ENCODE measurements around the gene CST3.
A peak's percentile ranks its signal among the peaks of the same experiment; 100 is the strongest.

The CST3 gene

DNA sequence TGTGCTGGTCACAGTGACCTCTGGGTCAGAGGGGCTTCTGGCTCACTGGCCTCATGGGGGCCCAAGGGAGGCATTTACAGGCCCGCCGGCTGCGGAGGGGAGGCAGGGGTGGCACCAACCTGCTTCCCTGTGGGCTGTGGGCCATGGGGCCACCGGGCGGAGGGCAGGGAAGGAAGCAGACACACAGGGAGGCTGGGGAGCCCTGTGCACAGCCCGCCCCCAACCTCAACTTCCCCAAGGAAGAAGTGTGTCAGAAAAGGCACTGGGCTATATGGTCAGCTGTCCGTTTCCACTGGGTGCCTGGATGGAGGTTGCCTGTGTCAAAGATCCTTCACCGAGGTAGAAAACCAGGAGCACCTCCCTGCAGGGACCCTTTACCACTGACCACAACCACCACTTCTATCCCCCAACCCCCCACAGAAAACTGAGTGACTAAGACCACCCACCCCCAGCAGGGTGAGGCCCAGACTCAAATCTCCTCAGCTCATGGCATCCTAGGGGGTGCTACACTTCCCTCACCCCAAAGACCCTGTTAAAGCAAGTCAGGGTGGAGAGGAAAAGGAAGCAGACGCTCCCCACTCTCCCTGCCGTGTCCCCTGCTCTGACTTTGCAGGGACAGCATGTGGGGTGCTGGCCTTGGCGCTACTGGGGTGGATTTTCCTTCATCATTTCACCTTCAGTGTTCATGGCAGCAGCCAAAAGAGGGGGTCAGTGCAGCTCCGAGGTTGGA, 5.6 kb downstream of the CST3 start:
- Mint-ChIP-seq H3K4me1 (peaks cover 7 to 11% of the 10 kb centered on the region in 2 donors), H3K9me3 (peaks cover 0 to 3% of the 10 kb centered on the region in 2 donors), H3K27me3 (peaks cover 20% of the 10 kb centered on the region in 2 donors), H3K4me3 (no peak overlapping the region), H3K27ac (no peak overlapping the region), H3K36me3 (no peaks in the 10 kb centered on the region)
- no peak for DNase-seq
- ATAC-seq (replicated peaks): no peak

DNA sequence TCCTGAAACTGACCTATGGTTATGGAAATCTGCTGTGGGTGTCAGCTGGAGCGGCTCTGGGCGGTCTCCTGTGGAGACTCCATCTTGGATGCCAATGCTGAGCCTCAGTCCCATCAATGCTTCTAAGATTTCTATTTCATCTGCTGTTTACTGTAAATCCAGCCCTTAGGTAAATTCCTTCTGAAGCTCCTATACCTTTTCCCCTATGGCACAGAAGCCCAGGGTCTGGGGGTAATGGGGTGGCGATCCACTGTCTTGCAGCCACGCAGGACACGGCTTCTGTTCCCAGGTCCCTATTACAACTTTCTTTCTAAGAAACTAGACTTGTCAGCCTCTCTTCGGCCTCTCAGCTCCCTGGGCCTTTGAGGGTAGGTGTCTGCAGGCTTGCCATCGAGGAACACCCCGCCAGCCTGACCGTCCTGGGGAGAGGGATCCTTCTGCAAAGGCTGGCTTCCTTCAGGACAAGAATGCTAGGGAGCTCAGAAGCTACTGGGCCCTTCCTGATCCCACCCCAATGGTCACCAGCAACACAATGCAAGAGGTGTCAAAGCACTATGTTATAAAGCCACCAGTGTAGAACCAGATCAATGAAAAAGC, 6.4 kb downstream of the CST3 start:
- Mint-ChIP-seq H3K4me3 (no peak overlapping the region), H3K27ac (no peak overlapping the region), H3K4me1 (peaks cover 3 to 5% of the 10 kb centered on the region in 2 donors), H3K9me3 (peaks cover 0 to 3% of the 10 kb centered on the region in 2 donors), H3K36me3 (no peaks in the 10 kb centered on the region), H3K27me3 (peaks cover 11 to 12% of the 10 kb centered on the region in 2 donors)
- no peak for ATAC-seq (replicated peaks)
- no peak for DNase-seq

DNA sequence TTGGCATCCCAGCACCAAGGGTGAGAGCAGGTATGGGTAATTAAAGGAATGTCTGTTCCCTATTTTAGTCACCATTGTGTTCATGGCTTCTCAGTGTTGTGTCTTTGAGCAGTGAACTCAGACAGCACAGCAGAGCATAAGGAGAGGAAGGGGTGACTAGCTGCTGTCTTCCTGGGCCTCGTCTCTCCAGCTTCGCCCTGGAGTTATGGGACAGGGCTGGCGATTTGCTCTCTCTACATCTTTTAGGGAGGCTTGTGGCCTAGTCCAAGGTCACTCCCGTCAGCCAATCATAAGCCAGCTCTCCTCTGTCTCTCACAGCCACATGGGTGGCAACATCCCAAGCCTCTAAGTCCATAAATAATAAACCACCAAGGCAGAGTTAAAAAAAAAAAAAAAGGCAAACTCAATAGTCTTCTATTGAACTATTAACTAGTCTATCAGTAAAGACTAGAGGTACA, 7.3 kb downstream of the CST3 start:
- Mint-ChIP-seq H3K4me1 (peaks cover 3 to 5% of the 10 kb centered on the region in 2 donors), H3K27ac (no peak overlapping the region), H3K4me3 (no peak overlapping the region), H3K9me3 (peaks cover 0 to 3% of the 10 kb centered on the region in 2 donors), H3K36me3 (no peaks in the 10 kb centered on the region), H3K27me3 (peaks cover 6% of the 10 kb centered on the region in 2 donors)
- no peak for ATAC-seq (replicated peaks)
- no peak for DNase-seq

GRCh38 chr20:23629542-23630391, 8.0 kb downstream of the CST3 start:
- Mint-ChIP-seq H3K36me3 (no peaks in the 10 kb centered on the region), H3K27ac (no peak overlapping the region), H3K9me3 (peaks cover 0 to 3% of the 10 kb centered on the region in 2 donors), H3K4me3 (no peak overlapping the region), H3K4me1 (peaks cover 3 to 5% of the 10 kb centered on the region in 2 donors), H3K27me3 (peaks cover 2 to 6% of the 10 kb centered on the region in 2 donors)
- ATAC-seq (replicated peaks) (no peak), DNase-seq (no peak)

DNA sequence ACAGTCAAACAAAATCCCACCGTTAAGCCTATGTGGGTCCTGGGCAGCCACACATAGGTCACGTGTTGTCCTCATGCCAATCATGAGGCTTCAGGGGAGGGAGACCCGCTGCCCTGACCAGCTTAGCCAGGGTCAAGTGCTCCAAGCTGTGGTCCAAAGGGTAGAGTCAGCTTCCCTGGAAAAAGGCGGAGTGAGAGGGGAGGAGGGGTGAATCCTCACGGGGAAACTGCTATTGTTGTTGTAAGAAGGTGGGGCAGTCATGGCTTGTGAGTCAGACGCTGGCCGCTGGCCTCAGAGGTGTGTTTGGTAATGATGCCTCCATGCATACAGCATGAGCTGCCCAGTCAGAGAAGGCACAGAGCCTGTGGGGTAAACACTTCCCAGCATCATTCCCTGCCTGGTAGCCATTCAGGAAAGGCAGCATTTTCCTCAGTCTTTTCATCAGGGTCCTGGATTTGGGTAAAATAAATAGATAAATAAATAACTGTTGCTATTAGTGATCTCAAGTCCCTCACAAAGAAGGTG, 8.7 kb downstream of the CST3 start:
- Mint-ChIP-seq H3K36me3 (no peaks in the 10 kb centered on the region), H3K4me1 (peaks cover 3 to 5% of the 10 kb centered on the region in 2 donors), H3K9me3 (peaks cover 0 to 3% of the 10 kb centered on the region in 2 donors), H3K27ac (no peak overlapping the region), H3K27me3 (peaks cover 0 to 6% of the 10 kb centered on the region in 2 donors), H3K4me3 (no peak overlapping the region)
- DNase-seq: no peak
- no peak for ATAC-seq (replicated peaks)

DNA sequence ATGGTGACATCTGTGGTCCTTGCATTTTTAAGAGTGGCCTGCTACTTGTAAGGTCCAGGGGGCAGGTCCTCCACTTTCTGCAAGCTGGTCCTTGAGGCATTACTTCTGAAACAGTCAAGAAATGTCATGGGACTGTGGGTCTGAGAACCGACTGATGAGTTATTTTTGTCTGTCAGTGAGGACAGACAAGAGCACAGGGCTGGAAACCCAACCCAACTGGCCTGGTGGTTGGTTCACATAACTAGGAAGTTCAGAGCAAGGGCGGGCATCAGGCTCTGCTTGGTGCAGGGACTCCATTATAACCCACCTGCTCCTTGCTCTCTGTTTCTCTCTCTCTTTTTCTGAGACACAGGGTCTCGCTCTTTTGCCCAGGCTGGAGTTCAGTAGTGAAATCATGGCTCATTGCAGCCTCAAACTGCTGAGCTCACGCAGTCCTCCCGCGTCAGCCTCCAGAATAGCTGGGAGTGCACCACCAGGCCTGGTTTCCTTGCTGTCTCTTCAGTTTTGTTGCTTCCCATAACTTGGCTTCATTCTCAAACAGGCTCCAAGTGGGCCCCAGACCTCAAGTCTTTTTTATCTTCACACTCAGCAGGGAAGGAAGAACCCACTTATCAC, 9.2 kb downstream of the CST3 start:
- Mint-ChIP-seq H3K27me3 (peaks cover 0 to 4% of the 10 kb centered on the region in 2 donors), H3K27ac (no peak overlapping the region), H3K4me1 (peaks cover 3 to 5% of the 10 kb centered on the region in 2 donors), H3K9me3 (peaks cover 0 to 3% of the 10 kb centered on the region in 2 donors), H3K4me3 (no peak overlapping the region), H3K36me3 (no peaks in the 10 kb centered on the region)
- ATAC-seq (replicated peaks) (no peak), DNase-seq (no peak)

GRCh38 chr20:23627501-23627900, 10.3 kb downstream of the CST3 start:
- peaks cover 0 to 3% of the 10 kb centered on the region in 2 donors for H3K9me3 Mint-ChIP-seq
- no peak overlapping the region for H3K27ac Mint-ChIP-seq
- peaks cover 9 to 12% of the 10 kb centered on the region in 2 donors for H3K4me1 Mint-ChIP-seq
- H3K27me3 Mint-ChIP-seq: no peaks in the 10 kb centered on the region
- H3K36me3 Mint-ChIP-seq: no peaks in the 10 kb centered on the region
- H3K4me3 Mint-ChIP-seq: no peak overlapping the region
- no peak for ATAC-seq (replicated peaks)
- DNase-seq: no peak

DNA sequence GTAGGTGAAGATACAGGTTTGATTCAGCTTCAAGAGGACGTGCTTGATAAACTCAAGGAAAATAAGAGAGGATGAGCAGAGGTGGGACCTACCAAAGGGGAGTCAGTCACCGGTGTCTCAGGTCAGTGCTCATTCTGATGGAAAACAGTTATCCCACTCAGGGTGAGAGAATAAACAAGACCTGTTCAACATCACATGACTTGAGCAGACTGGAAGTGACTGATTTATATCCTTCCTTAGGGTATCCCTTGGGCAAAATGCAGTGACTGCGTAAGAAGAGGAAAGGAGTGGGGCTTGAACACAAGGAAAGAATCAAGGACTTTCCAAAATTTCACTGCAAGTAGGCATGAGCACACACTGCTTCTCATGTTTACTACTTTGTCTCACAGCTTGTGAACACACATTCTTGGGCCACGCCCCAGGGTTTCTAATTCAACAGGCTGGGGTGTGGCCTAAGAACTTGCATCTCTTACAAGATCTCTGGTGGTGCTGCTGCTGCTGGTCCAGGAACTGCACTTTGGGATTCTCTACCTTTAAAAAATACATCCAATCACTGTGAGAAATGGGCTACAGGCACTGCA, 11.6 kb downstream of the CST3 start:
- DNase-seq (no peak), ATAC-seq (replicated peaks) (no peak)
- no peak overlapping the region for H3K27ac Mint-ChIP-seq
- peaks cover 9 to 12% of the 10 kb centered on the region in 2 donors for H3K4me1 Mint-ChIP-seq
- peaks cover 0 to 6% of the 10 kb centered on the region in 2 donors for H3K27me3 Mint-ChIP-seq
- no peak overlapping the region for H3K4me3 Mint-ChIP-seq
- no peaks in the 10 kb centered on the region for H3K36me3 Mint-ChIP-seq
- H3K9me3 Mint-ChIP-seq: peaks cover 0 to 3% of the 10 kb centered on the region in 2 donors

- H3K4me3 Mint-ChIP-seq: no peak overlapping the region
- ATAC-seq (replicated peaks) (no peak), DNase-seq (no peak)
- H3K27ac Mint-ChIP-seq: no peak overlapping the region
- no peaks in the 10 kb centered on the region for H3K36me3 Mint-ChIP-seq
- peaks cover 0 to 3% of the 10 kb centered on the region in 2 donors for H3K9me3 Mint-ChIP-seq
- peaks cover 9 to 12% of the 10 kb centered on the region in 2 donors for H3K4me1 Mint-ChIP-seq
- H3K27me3 Mint-ChIP-seq: peaks cover 0 to 7% of the 10 kb centered on the region in 2 donors
Measured at GRCh38 chr20:23625236-23625964, 12.4 kb downstream of the CST3 start.

- ATAC-seq (replicated peaks): no peak
- Mint-ChIP-seq H3K36me3 (no peaks in the 10 kb centered on the region), H3K4me1 (peaks cover 6 to 7% of the 10 kb centered on the region in 2 donors), H3K9me3 (peaks cover 0 to under 1% of the 10 kb centered on the region in 2 donors), H3K27ac (no peak overlapping the region), H3K27me3 (peaks cover 6 to 16% of the 10 kb centered on the region in 2 donors), H3K4me3 (no peak overlapping the region)
- DNase-seq: no peak
Measured at GRCh38 chr20:23624324-23624691, 13.4 kb downstream of the CST3 start.

DNA sequence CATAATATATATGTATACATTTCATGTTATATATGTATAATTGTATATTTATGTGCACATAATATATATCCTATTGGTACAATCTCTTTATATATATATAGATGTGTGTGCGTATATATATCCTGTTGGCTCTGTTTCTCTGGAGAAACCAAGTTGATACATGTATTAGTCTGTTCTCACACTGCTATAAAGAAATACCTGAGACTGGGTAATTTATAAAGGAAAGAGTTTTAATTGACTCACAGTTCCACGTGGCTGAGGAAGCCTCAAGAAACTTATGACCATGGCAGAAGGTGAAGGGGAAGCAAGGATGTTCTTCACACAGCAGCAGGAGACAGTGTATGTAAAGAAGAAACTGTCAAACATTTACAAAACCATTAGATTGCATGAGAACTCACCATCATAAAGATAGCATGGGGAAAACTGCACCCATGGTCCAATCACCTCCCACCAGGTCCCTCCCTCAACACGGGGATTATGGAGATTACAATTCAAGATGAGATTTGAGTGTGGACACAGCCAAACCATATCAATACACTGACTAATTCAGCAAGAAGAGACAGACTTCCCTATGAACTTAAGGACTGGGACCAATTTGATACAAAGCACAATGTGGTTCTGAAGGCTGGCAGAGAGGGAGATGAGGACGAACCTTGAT, 14.0 kb downstream of the CST3 start:
- H3K4me3 Mint-ChIP-seq: no peak overlapping the region
- H3K27me3 Mint-ChIP-seq: peaks cover 11 to 16% of the 10 kb centered on the region in 2 donors
- no peak for ATAC-seq (replicated peaks)
- no peaks in the 10 kb centered on the region for H3K9me3 Mint-ChIP-seq
- no peak for DNase-seq
- peaks cover 6 to 7% of the 10 kb centered on the region in 2 donors for H3K4me1 Mint-ChIP-seq
- H3K36me3 Mint-ChIP-seq: no peaks in the 10 kb centered on the region
- no peak overlapping the region for H3K27ac Mint-ChIP-seq

DNA sequence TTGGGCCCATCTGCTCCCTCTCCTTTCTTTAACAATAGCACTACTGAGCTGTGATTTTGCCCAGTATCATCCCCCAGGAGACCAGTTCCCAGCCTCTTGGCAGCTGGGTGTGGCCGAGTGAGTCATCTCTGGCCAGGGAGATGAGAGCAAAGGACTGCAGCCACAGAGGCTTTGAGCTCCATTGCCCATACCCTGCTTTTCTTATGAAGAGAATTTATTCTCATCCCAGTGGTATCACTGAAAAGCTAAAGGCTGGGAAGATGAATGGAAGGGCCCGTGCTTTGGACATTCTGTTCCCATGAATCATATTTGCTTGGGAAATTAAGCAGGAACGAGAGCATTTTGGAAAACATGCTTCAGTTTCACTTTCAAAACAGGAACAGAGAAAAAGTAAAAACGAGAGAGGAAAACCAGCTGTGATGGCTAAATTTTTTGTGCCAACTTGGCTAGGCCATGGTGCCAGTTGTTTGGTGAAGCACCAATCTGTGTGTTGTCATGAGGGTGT, 14.9 kb downstream of the CST3 start:
- Mint-ChIP-seq H3K27ac (no peak overlapping the region), H3K4me3 (no peak overlapping the region)
- no peak for DNase-seq

More for the DNA sequence above, 14.9 kb downstream of the CST3 start:
- peak; percentile 61 to 70 for ATAC-seq (replicated peaks)
- Mint-ChIP-seq H3K9me3 (no peaks in the 10 kb centered on the region), H3K36me3 (no peaks in the 10 kb centered on the region), H3K27me3 (peaks cover 16 to 21% of the 10 kb centered on the region in 2 donors), H3K4me1 (peaks cover 6 to 7% of the 10 kb centered on the region in 2 donors)
